ENCODE results near the gene PKN3.
A peak's percentile ranks its signal among the peaks of the same experiment; 100 is the strongest.

The PKN3 gene

DNA sequence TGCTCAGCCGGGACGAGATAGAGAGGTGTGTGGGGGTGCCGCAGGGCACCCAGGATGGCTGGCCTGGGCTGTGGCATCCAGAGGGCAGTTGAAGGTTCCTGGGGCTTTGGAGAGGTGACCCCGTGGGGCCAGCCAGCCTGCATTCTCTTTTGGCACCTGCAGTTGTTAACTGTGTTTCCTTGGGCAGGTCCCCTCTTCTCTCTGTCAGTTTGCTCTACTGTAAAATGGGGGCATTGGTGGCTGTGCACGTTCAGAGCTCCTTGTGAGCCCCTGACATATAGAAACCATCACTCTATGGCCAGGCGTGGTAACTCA, 13.1 kb downstream of the PKN3 start:
- no peak for DNase-seq

DNA sequence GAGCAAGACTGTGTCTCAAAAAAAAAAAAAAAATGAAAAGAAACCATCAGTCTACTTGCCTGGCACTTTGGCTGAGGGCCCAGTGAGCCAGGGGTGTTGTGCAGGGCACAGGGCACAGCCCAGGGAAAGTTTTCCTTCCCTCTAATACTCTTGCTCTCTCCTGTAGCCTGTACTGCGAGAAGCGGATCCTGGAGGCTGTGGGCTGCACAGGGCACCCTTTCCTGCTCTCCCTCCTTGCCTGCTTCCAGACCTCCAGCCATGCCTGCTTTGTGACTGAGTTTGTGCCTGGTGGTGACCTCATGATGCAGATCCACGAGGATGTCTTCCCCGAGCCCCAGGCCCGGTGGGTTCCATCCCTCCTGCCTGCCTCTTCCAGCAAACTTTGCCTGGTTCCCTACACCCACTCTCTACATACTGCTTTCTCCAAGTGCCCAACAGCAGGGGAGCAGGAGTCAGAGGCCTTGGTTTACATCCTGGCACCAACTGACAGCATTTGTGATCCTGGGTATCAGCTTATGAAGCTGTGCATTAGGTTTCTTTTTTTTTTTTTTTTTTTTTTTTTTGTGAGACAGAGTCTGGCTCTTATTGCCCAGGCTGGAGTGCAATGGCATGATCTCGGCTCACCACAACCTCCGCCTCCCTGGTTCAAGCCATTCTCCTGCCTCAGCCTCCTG, 14.4 kb downstream of the PKN3 start:
- DNase-seq, result no peak

DNA sequence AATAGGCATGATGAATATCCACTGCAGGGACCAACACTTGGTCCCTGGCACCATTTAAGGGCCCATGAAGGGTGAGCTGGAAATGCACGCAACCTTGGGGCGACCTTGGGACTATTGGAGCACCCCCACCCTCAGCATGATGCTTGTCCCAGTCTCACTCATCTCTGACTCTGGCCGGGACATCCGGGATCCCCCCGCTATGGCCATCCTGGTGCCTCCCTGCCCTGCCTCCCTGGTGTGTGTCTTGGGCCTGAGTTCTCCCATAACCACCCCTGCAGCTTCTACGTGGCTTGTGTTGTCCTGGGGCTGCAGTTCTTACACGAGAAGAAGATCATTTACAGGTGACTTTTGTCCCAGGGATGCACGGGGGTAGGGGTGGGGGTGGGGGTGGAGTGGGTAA, 15.7 kb downstream of the PKN3 start:
- no peak for DNase-seq

DNA sequence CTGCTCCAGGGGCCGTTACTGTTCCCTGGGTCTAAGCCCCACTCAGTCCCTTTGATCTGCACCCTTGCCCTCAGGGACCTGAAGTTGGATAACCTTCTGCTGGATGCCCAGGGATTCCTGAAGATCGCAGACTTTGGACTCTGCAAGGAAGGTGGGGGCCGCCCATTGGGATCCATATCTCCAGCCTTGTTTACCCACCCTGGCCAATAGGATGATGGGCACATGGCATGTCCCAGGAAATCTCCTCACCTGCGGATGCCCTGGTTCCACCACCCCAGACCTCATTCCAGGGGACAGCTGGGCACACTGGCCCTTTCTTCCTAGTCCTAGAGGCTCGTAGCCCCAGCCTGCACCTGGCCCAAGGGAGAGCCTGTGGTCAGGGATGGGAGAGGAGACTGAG, 16.2 kb downstream of the PKN3 start:
- no peak for DNase-seq

DNA sequence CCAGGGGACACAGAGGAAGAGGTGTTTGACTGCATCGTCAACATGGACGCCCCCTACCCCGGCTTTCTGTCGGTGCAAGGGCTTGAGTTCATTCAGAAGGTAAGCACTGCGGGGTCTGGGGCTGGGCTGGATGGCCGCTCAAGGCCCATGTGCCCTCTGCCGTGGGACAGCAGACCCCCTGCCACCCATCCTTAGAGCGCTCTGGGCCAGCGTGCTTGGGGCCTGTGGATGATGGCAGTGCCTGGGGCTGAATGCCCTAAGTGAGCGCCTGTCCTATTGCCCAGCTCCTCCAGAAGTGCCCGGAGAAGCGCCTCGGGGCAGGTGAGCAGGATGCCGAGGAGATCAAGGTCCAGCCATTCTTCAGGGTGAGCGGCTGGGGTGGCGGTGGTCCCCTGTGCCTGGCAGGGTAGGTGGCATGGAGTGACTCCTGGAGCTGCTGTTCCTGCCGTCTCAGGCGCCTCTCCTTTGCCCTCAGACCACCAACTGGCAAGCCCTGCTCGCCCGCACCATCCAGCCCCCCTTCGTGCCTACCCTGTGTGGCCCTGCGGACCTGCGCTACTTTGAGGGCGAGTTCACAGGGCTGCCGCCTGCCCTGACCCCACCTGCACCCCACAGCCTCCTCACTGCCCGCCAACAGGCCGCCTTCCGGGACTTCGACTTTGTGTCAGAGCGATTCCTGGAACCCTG, 17.8 kb downstream of the PKN3 start:
- no peak for DNase-seq

DNA sequence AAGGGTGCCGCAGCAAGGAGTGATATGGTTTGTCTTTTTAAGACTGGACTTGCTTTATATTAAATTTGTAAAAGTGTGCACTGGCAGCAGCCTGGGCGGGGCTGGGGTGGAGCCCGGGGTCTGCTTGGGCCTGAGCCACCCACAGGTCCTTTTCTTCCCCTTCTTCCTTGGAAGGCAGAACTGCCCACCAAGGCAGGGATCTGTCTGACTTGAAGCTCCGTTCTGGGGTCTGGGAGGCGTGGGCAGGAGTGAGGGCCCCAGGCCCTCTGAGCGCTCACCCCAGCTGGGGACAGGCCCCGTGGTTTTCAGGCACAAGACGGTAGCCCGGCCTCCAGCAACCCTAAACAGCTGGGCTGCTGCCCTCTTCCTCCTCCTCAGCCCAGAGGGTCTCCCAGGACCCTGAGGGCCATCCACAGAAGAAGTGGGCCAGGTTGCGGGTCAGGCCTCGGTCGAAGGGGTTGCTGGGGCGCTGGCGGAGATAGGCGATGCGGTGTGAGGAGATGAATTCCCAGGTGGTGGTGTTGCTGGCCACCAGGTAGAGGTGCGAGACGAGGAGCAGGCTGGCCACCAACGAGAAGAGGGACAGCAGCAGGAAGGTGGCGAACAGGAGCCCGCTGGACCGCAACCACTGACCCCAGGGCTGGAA, 18.7 kb downstream of the PKN3 start:
- no peak for DNase-seq

DNA sequence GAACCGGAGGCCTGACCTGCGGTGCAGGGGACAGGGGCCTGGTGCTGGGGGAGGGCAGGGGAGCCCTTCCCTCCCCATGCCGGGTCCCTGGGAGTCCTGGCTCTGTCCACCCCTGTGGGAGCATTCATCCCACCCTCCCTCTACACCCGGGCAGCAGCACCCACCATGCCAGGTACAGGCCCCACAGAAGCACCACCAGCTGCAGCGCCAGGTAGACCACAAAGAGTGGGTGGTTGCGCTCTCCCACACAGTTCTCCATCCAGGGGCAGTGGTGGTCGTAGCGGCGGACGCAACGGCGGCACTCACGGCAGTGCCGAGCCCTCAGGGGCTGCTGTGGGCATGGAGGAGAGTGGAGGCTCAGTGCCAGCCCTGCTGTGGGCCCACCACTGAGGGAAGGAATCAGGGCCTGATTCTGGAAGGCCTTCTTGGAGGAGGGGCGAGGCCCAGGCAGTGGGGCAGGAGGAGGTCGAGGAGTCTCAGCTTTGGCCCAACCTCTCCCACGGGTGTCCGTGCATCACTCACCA, 19.2 kb downstream of the PKN3 start:
- no peak for DNase-seq

DNA sequence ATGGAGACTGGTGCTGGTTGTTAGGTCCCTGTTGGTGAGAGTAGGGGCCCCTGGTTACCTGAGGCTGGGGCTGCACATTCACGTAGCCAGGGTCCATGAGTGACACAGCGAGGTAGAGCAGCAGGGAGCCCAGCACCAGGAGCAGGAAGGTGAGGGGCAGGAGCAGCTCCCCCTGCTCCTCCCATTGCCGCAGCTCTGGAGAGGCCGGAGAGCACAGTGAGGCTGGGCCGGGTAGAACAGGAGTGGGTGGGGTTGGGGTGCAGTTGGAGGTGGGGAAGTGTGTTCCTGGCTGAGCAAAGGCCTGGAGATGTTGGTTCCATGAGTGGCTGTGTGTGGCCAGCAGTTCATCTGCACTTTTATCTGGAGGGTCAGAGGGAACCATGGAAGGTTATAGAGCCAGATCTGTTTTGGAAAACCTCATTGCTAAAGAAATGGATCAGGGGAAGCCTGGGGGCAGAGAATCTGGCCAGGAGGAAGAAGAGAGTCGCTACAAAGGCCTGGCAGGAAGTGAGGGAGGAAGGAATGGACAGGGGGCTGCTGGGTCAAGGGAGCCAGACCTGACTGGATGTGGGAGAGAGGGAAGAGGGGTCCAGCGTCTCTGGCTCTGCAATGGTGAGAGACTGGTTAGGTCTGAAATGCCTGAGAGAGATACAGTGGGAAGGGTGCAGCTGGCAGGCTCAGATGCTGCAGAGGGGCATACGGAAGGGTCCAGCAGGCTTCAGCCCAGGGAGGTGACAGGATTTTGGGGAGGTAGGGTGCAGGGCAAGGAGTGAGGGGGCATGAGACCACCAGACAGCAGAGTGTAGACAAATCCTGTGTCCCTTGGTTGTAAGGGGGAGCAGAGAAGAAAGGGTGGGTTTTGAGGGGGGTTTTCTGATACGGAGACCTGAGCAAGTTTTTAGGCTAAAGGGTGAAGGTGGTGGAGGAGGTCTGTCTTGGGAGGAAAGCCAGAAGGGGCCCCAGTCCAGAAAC, 20.4 kb downstream of the PKN3 start:
- no peak for DNase-seq

DNA sequence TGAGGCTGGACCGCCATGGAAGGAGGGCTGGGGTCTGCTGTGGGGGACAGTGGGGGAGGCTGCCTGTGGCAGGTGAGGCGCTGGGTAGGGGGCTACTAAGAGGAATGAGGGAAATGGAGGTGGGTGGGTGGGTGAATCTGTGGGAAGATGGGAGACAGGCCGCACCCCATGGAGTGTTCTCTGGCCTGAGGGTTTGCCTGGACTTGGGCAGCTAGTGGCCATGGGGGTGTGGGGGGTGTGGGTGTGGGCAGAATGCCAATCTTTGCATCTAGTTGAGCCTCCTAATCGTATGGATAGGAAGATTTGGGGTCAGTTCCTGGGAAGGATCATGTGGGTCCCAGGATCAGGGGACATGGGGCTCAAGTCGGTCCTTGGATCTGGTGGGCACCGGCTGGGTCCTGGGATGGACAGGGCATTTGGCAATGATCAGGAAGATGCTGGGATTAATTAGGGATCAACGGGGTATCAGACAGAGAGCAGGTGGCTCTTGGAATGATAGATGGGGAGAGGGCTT, 21.1 kb downstream of the PKN3 start:
- DNase-seq, result no peak

DNA sequence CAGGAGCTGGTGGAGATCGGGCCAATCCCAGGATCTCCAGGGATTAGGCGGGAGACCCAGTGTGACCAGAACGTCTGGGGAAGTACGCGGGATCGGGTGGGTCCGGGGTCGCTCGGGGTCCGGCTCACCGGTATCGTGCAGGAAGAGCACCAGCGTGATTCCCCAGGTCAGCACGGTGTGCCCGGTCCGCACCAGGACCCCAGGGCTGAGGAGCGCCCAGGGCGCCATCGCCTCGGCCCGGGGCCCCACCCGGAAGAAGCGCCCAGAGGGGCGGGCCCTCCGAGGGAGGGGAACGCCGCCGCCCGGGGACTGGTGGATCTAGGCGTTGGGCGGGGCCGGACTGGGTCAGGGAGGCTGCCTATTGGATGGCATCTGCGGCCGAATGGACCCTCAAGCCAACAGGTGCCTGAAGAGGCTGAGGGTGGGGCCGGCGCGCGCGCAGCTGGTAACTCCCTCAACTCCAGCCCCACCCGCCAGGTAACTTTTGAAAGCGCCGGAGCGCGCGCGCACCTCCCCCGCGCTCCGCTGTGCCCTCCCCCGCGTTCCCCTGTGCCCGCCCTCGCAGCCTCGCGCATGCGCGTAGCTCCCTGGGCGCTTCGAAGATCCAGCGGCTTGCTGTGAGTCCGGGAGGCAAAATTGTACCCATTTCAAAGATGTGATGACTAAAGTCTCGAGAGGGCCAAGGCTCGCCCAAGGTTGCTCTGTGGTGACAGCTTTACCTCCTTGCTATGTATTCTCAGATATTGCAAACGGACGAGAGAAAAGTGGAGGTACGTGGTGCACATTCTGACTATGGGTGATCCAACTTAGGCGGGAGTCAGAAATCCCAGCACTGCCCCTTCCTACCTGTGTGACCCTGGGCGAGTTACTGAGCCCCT, 21.8 kb downstream of the PKN3 start, which contains the start of gene ZDHHC12:
Gene ZDHHC12, minus strand, starts transcription at position 262 of the 878 bp plus-strand sequence. Its CDS starts 34 bp downstream, at position 228.
- DNase-seq, result peak in 50 of 51 donors; percentile 37 to 96 (median 84)

DNA sequence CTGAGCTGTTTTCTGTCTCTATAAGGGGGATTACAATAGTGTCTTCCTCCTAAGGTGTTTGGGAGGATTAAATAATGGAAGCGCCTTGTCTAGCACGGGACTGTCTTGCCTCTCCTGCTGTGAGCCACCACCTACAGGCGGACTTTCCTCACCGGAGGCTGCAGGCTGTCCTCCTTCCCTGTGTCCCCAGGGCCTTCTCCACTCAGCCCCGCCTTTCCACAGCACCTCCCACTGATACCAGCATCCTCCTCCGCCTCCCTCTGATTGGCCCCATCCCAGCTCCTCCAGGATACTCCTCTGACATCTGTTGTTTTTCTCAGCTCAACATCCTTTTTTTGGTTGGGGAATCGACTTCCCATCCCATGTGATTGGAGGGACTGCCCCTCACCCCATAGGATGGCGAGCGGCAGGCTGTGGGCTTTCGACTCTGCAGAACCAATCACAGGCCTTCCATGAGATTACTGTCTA, 22.5 kb downstream of the PKN3 start:
- peak in 22 of 51 donors; percentile 4 to 52 (median 31) for DNase-seq

DNA sequence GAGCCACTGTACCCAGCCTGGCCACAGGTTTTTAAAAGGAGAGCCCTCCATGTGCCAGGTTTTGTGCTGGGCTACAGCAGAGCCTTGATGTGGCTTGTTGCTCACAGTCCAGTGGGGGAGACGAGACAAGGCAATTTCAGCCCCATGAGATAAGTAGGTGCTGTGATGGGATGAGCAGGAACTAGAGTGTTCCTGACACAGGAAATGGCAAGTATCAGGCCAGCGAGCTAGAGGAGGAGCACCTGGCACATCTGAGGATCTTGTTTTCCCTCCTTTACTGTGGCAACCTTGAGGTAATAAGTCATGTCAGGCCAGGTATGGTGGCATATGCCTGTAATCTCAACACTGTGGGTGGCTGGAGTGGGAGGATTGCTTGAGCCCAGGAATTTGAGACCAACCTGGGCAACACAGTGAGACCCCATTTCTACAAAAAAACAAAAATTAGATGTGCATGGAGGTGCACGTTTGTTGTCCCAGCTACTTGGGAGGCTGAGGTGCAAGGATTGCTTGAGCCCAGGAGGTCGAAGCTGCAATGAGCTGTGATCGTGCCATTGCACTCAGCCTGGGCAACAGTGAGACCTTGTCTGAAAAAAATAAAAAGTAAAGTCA, 25.4 kb downstream of the PKN3 start:
- DNase-seq, result no peak

DNA sequence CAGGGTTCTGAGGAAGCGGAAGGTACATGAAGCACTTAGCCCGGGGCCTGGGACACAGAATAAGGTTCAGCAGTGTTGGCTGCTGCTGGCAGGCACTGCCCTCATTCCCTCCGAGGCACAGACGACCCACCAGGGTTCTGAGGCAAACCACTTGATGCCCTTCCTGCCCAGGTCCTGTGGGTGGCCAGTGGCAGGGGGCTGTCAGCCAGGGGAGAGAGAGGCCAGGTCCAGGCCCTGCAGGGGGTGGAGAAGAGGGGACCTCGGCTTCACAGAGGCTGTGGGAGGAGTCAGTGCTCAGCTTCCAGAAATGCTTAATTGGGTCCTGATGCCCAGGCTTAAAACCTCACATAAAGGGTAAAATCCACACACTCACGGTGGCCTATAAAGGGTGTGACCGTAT, 26.0 kb downstream of the PKN3 start:
- no peak for DNase-seq

DNA sequence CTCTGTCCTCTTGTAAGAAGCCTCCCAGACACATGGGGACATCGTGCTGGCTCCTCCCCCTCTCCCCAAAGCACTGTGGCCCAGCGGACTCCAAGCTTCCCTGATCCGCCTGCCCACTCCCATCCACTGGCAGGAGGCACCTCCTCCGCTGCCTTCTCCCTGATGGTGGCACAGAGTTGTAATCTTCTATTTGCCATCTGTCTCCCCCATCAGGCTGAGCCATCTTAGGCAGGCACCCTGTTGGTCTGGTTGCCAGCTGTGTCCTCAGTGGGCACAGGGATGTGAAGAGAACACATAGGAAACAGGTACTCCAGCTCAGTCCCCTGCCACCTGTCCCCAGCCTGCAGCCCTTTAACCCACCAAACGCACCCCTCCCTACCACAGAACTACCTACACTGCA, 27.0 kb downstream of the PKN3 start:
- DNase-seq, result no peak

DNA sequence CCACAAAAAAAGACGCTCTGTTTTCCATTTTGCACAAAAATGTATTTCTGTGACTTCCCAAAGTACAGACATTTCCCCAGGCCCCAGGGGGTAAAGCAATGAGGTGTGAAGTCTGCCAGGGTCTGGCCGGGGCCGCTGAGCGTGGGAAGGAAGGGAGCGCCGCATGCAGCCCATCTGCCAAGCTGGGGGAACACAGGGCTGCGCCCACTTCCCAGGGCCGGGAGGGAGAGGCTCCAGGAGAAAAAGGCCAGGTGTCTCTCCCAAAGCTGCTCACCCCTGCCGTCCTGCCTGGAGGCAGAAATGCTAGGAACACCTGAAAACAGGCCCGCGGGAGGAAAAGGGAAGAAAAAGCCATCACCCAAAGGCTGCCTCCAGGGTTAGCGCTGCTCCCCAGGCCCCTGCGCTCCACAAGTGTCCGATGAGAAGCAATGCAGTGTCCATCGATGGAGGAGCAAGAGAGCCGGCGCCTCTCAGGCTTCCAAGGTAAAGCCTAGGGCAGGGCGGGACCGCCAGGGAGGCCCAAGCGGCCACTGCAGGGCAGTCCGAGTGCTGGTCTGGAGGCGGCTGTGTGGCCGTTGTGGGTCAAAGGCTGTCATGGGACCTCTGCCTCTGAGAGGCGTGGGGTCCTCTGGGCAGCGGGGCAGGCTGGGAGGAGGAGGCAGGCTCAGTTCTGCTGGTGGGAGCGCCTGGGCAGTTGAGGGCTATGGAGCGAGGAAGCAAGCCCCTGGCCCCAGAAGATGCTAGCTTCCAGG, 27.6 kb downstream of the PKN3 start:
- no peak for DNase-seq

DNA sequence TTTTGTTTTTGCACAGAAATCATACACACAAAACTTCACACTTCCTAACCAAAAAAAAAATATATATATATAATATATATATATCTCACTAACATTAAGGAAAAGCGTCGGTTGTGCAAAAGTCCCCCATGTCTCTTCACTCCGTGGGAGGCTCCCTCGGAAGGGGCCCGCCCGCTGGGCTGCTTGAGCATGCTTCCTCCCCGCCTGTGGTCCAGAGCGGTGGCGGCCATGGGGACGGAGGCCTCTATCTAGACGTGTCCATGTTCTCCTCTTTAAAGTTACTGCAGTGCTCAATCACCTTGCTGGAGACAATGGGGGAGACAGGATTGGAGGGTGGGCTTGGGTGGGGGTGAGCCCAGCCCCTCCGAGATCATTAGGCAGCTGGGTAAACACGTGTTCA, 28.8 kb downstream of the PKN3 start:
- DNase-seq, result no peak

DNA sequence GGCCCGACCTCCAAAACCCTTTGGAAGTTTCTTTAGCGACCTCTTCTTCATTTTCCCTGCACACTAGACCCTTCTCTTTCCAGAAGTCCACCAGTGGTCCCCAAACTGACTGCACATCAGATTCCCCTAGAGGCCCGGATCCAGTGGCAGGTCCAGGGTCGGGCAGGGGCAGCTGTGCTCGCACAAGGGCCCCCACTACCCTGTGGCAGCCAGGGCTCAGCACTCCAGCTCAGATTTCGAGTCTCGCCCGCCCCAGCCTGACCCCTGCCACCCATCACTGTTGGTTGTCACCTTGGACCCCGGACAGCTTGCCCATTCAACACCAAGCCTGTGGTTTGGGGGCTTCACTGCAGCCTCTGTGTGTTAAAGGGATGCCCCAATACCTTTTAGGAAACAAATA, 29.4 kb downstream of the PKN3 start:
- DNase-seq, result no peak

DNA sequence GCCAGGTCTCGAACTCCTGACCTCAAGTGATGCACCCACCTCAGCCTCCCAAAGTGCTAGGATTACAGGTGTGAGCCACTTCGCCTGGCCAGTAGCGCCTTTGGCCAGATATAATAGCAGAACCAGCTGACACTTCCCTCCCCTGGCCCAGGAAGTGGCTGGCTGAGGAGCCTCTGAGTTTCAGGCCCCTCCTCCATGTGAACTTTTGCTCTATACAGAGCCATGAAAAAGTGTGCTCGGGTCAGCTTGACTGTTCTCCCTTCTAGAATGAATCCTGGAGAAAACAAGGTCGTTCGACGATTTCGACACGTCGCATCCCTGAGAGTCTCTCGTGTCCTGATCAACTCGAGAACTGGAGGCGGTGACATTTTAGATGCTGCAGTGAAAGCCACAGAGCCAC, 30.3 kb downstream of the PKN3 start:
- no peak for DNase-seq

DNA sequence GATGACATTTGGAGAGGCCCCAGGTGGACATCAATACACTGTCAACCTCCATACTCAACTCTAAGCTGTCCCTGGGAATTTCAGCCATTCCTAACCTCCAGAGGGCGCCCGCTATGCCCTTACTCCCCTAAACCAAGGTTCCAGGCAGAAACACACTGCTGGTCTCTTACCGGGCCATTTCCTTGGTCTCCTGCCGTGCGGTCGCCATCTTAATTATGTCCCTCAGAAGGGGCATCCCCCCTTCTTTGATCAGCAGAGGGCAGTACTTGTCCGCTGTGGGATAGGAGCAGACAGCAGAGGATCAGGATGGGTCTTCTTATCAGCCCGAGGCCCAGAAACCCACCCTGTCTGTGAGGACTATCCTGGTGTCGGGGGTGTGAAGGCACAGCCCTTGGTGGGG, 31.0 kb downstream of the PKN3 start:
- DNase-seq, result peak in 33 of 51 donors; percentile 7 to 61 (median 32)

Data from hypothalamus (tissue), 51 donors.